Bronchial epithelial cell (primary cell): ENCODE data around the gene TOP3A. TPM values are rescaled to one million over a fixed set of nuclear protein-coding genes. Genes with fewer than 3 reads are reported as not detected.

Source experiments
- DNase-seq: peaks from one replicate; pipeline ENCODE4 v3.0.0-alpha.2; 2010; ENCODE audit warnings: low read depth
- FAIRE-seq: peaks from 2 replicates; lab custom pipeline; 2011; peaks lifted over from hg19 to GRCh38; lab: Jason Lieb, UNC
- H3K27me3 ChIP-seq: 2 replicates; pipeline ENCODE4 v1.5.1; 2011; ENCODE audit warnings: low read length; ENCODE audit not compliant: control insufficient read depth, insufficient read depth
- H3K36me3 ChIP-seq: 2 replicates; pipeline ENCODE4 v1.5.1; 2011; ENCODE audit warnings: low read length; ENCODE audit not compliant: control insufficient read depth, insufficient read depth
- H3K4me3 ChIP-seq: 2 replicates; pipeline ENCODE4 v1.5.1; 2011; ENCODE audit warnings: mild to moderate bottlenecking, low read depth, low read length, control low read depth
- CTCF ChIP-seq: IDR thresholded peaks from 2 replicates; pipeline ENCODE4 v1.5.1; 2011; ENCODE audit warnings: mild to moderate bottlenecking, moderate library complexity, low read length, control low read depth, inconsistent platforms; ENCODE audit not compliant: insufficient read depth, severe bottlenecking
- total RNA-seq: library from RNA; depleted of rRNA; stranded (reverse); fragments of >200 nt; gene quantifications from 2 replicates; pipeline ENCODE4 v1.2.1, GENCODE V29; 2014

TOP3A gene
- total RNA-seq, 1 donor from 2014 or later = 22.4 TPM

DNA sequence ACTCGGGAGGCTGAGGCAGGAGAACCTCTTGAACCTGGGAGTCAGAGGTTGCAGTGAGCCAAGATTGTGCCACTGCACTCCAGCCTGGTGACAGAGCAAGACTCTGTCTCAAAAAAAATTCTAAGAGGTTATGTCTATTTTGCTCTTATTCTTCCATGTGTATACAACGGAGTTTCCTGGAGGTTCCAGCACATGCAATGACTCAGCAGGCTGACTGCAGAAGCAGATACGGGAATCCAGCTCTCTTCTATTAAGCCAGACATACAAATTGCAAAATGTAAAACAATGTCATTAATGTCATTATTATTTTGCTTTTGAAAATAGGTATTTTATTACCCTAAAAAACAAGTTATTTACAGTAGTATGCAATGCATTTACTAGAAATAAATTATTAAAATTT, 35.9 kb downstream of the TOP3A start:
- FAIRE-seq = no peak
- peaks cover 32% of the 10 kb centered on the region for H3K36me3 ChIP-seq
- no peaks in the 10 kb centered on the region for H3K27me3 ChIP-seq
- no peak for DNase-seq
- H3K4me3 ChIP-seq = no peak overlapping the region
- no peak for TF ChIP-seq CTCF

DNA sequence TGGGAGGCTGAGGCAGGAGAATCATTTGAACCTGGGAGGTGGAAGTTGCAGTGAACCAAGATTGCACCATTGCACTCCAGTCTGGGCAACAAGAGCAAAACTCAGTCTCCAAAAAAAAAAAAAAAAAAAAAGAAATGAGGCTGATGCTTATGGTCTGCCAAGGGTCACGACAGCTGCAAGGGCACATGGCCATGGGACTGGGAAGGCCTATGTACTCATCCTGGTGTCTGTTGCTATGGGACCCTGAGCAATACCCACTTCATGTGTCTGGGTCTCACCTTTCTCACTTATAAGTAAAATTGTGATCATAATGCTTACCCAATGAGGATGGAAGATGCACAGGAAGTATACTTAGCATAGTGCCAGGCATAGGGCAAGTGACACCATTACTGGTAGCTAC, 37.7 kb downstream of the TOP3A start:
- TF ChIP-seq CTCF = no peak
- no peak for DNase-seq
- Histone ChIP-seq H3K4me3 (no peak overlapping the region), H3K36me3 (peaks cover 25% of the 10 kb centered on the region), H3K27me3 (no peaks in the 10 kb centered on the region)
- FAIRE-seq = no peak

- H3K36me3 ChIP-seq = peaks cover 2% of the 10 kb centered on the region
- no peak for TF ChIP-seq CTCF
- FAIRE-seq (peak; percentile 43), DNase-seq (no peak)
- no peaks in the 10 kb centered on the region for H3K27me3 ChIP-seq
- no peak overlapping the region for H3K4me3 ChIP-seq
These were observed 44.5 kb downstream of the TOP3A start for GRCh38 chr17:18270046-18270931.

GRCh38 chr17:18267927-18268711, 46.7 kb downstream of the TOP3A start:
- peaks cover 15% of the 10 kb centered on the region for H3K36me3 ChIP-seq
- H3K27me3 ChIP-seq = no peaks in the 10 kb centered on the region
- TF ChIP-seq CTCF = no peak
- no peak overlapping the region for H3K4me3 ChIP-seq
- peak; percentile 13 for FAIRE-seq
- peak; percentile 65 for DNase-seq

- no peak for DNase-seq
- no peaks in the 10 kb centered on the region for H3K27me3 ChIP-seq
- TF ChIP-seq CTCF = no peak
- no peak for FAIRE-seq
- no peak overlapping the region for H3K4me3 ChIP-seq
- peaks cover 20% of the 10 kb centered on the region for H3K36me3 ChIP-seq
These were observed 47.4 kb downstream of the TOP3A start for GRCh38 chr17:18267366-18267765.
